ENCODE measurements around the gene PIERCE2.
"Not testable (repeated sequence)": the region's sequence is repeated elsewhere in the genome, so short reads cannot be mapped to it uniquely, and the experiment has no call there.

The PIERCE2 gene, protein sequence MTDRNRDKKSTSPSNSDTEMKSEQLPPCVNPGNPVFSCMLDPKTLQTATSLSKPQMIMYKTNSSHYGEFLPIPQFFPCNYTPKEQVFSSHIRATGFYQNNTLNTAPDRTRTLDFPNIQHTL

GRCh38 chr15:55408012-55408928 is at the start of gene PIERCE2, which contains the start of gene CCPG1:
Gene PIERCE2, plus strand, starts transcription at chr15:55408495. Its CDS starts 274 bp downstream, at chr15:55408769.
Gene CCPG1, minus strand, starts transcription at chr15:55408359. Its CDS starts 18,935 bp downstream, at chr15:55389424.
- DNase-seq: peak; percentile 87

DNA sequence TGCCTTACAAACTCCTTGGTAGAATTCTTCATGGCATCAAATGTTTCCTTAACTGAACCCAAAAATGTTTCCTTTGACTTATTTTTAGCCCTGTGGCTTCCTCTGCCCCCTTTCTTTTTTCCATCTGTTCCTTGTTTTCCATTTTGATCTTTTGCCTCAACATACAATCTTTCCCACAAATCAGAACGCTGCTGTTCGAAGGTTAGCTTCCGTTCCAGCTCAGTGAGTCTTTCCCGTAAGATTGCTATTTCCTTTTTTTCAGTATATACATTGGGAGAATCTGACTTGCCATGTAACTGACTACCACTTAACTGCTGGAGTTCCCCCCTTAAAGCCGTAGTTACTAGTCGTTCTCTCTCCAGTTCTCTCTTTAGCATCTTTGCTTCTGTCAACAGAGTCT is 48.0 kb upstream of the PIERCE2 start:
- DNase-seq: no peak

- DNase-seq: no peak
Observed at GRCh38 chr15:55361048-55361447, 47.2 kb upstream of the PIERCE2 start.

- no peak for DNase-seq
Observed at GRCh38 chr15:55362641-55363040, 45.7 kb upstream of the PIERCE2 start.

DNA sequence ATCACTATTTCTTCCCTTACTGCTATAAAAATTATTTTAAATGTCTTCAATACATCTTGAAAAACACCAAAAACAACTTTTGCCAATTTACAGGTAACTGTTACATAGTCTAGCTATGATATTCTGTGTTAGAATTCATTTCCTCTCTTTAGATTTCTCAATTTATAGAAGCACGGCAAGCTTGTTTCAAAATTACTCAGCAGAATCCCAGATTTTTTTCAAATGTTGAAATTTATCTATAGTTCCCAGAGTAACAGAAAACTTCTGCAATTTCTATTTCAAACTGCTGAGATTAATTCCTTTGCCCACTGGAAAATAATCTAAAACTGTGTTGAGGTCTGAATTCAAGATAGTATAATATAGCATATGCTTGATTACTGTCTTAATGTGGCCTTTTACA is 41.3 kb upstream of the PIERCE2 start:
- DNase-seq: no peak

- no peak for DNase-seq
Observed at GRCh38 chr15:55372701-55373440, 35.4 kb upstream of the PIERCE2 start.

GRCh38 chr15:55379095-55379494 is 29.2 kb upstream of the PIERCE2 start:
- no peak for DNase-seq

GRCh38 chr15:55381595-55381994 is 26.7 kb upstream of the PIERCE2 start:
- no peak for DNase-seq

DNA sequence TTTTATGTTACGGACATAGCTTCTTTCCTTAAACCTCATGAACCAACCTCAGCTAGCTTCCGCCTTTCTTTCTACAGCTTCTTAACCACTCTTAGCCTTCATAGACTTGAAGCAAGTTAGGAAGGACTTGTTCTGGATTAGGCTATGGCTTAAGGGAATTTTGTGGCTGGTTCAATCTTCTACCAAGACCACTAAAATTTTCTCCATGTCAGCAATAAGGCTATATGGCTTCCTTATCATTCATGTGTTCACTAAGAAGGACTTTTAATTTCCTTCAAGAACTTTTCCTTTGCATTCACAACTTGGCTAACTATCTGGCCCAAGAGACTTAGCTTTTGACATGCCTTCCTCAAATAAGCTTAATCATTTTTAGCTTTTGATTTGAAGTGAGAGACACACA is 24.6 kb upstream of the PIERCE2 start:
- no peak for DNase-seq

- no peak for DNase-seq
Observed at GRCh38 chr15:55387027-55387426, 21.3 kb upstream of the PIERCE2 start.

- no peak for DNase-seq
Observed at GRCh38 chr15:55389264-55389607, 19.1 kb upstream of the PIERCE2 start.

GRCh38 chr15:55394694-55395093 is 13.6 kb upstream of the PIERCE2 start:
- DNase-seq: no peak

- DNase-seq: no peak
Observed at GRCh38 chr15:55398243-55398642, 10.1 kb upstream of the PIERCE2 start.

- DNase-seq: not testable (repeated sequence)
Observed at GRCh38 chr15:55400050-55400449, 8.2 kb upstream of the PIERCE2 start.

DNA sequence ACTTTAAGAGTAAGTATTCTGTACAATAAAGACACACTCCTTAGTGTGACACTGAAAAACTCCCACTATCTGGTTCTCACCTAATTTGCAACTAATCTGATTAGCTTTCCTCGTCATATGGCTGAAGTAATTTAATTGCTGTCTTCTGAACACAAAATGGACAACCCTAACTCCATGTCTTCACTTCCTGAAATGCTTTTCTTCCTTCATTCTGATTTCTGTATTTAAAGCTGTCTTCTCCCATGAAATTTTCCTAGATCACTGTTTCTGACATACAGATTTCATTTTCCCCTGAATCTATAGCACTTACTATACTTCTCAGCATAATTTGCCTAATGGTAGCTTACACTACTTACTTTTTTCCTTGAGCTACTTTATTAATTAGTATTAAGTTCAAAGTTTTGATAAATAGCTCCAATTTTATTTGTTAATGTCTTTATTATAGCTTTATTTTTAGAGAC is 6.5 kb upstream of the PIERCE2 start:
- DNase-seq: no peak

GRCh38 chr15:55402707-55403106 is 5.6 kb upstream of the PIERCE2 start:
- DNase-seq: no peak

- DNase-seq: no peak
Observed at GRCh38 chr15:55403531-55403930, 4.8 kb upstream of the PIERCE2 start.

- DNase-seq: no peak
Observed at GRCh38 chr15:55407498-55408011, 740 bp upstream of the PIERCE2 start.

DNA sequence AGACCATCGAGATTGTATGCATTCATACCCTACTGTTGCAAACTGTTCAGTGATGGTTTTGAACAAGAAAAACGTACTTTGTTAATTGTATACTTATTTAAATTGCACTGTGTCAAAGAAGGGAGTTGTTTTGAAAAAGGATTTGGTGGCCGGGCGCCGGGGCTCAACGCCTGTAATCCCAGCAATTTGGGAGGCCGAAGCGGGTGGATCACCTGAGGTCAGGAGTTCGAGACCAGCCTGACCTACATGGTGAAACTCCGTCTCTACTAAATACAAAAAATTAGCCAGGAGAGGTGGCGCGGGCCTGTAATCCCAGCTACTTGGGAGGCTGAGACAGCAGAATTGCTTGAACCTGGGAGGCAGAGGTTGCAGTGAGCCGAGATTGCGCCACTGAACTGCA is 681 bp downstream of the PIERCE2 start:
- not testable (repeated sequence) for DNase-seq

DNA sequence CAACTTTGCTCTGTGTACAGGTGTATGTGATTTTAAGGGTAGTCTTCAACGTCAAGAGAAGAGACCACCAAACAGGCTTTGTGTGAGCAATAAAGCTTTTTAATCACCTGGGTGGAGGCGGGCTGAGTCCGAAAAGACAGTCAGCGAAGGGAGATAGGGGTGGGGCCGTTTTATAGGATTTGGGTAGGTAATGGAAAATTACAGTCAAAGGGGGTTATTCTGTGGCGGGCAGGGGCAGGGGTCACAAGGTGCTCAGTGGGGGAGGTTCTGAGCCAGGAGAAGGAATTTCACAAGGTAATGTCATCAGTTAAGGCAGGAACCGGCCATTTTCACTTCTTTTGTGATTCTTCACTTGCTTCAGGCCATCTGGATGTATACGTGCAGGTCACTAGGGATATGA is 9.4 kb downstream of the PIERCE2 start:
- DNase-seq: not testable (repeated sequence)

DNA sequence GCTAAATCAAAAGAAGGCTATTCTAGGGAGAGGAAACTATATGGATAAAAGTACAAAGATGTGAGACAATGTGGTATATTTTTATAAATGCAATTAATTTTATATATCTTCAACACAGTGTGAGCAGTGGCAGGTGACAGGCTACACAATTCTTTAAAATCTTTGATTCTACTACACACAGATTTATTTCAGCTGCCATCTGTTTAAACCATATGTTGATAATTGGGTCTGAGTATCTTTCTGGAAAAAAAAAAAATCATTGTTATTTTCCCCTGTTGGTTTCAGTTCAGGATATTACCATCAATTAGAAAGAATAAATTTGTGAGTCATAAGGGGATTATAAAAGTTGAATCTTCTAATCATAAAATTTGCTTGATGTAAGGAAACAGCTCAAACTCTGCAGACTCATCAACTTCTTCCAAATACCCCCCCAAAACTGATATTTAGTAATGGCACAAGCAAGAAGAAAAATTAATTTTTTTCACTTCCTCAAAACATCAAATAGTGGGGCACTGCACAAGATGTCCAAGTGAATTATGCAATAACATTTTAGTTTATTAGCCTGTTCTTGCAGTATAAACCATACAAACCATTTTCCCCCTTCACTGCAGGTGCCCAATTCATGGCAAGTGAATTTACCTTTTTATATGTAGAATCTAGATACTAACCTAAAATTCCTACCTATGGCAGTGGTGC is 12.0 kb downstream of the PIERCE2 start:
- DNase-seq: no peak

GRCh38 chr15:55422089-55422488 is 13.8 kb downstream of the PIERCE2 start:
- DNase-seq: no peak

Measured in activated naive CD4-positive, alpha-beta T cell treated with anti-CD3 and anti-CD28 coated beads, Interleukin-2, amount 50 U/mL, for 16 hours (primary cell).